ENCODE results near the gene PHACTR2. TPM values are rescaled to one million over a fixed set of nuclear protein-coding genes. Genes with fewer than 3 reads are reported as not detected.

PHACTR2 gene
- total RNA-seq, 4 donors from 2014 or later, result 71.0 to 127 (median 82.7) TPM

GRCh38 chr6:143694013-143694412 lies 16.2 kb downstream of the PHACTR2 start:
- no peaks in the 10 kb centered on the region for H3K36me3 ChIP-seq
- intact Hi-C loops (cut with DNase I), result no loop called here
- no peaks in the 10 kb centered on the region for H3K9me3 ChIP-seq
- H3K27ac ChIP-seq (replicated peaks in 1 of 4), result peak overlapping the region; percentile 28 to 69 (median 48)
- H3K4me1 ChIP-seq, result peaks cover 78 to 97% (median 93%) of the 10 kb centered on the region in 4 donors
- WGBS, result 80% methylated on average over 2 of the region's 2 CpGs
- H3K4me3 ChIP-seq, result no peak overlapping the region
- no peak for TF ChIP-seq POLR2A (IDR thresholded peaks at IDR 0.05; ENCODE audit: low read depth)
- no peak for TF ChIP-seq POLR2AphosphoS5 (IDR thresholded peaks at IDR 0.05)
- TF ChIP-seq EP300 (IDR thresholded peaks at IDR 0.05), result no peak
- no peak for TF ChIP-seq CTCF (IDR thresholded peaks at IDR 0.05)
- H3K27me3 ChIP-seq, result no peaks in the 10 kb centered on the region
- no peak for DNase-seq (ENCODE audit: extremely low spot score)

DNA sequence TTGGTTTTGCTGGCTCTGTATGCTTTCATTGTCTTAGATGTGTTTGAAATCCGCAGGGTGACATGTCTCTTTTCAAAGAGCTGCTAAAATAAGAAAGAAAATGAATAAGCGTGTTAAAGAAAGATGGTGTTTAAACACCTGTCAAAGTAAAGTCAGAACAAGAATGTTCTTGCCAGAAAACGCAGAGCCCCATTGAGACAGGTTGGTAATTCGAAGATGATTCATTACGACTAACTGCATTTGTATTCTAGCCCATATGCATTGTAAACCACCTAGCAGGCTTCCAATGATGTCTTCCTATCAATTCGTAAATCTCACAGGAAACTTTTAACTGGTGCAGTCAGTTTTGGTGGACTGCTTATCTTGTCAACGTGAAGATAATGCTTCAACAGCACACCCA lies 16.8 kb downstream of the PHACTR2 start:
- intact Hi-C loops (cut with DNase I), result no loop called here
- DNase-seq (ENCODE audit: extremely low spot score), result no peak
- no peak overlapping the region for H3K4me3 ChIP-seq
- WGBS, result 52% methylated on average over 7 of the region's 7 CpGs
- H3K36me3 ChIP-seq, result no peaks in the 10 kb centered on the region
- TF ChIP-seq POLR2A (IDR thresholded peaks at IDR 0.05; ENCODE audit: low read depth), result no peak
- TF ChIP-seq CTCF (IDR thresholded peaks at IDR 0.05), result no peak
- no peak for TF ChIP-seq POLR2AphosphoS5 (IDR thresholded peaks at IDR 0.05)
- no peak for TF ChIP-seq EP300 (IDR thresholded peaks at IDR 0.05)
- H3K9me3 ChIP-seq, result no peaks in the 10 kb centered on the region
- H3K27me3 ChIP-seq, result no peaks in the 10 kb centered on the region
- peaks cover 77 to 97% (median 95%) of the 10 kb centered on the region in 4 donors for H3K4me1 ChIP-seq
- peak overlapping the region; percentile 10 to 69 (median 48) for H3K27ac ChIP-seq (replicated peaks in 1 of 4)

- peaks cover 80 to 98% (median 95%) of the 10 kb centered on the region in 4 donors for H3K4me1 ChIP-seq
These were observed 17.6 kb downstream of the PHACTR2 start for GRCh38 chr6:143695130-143695968.

DNA sequence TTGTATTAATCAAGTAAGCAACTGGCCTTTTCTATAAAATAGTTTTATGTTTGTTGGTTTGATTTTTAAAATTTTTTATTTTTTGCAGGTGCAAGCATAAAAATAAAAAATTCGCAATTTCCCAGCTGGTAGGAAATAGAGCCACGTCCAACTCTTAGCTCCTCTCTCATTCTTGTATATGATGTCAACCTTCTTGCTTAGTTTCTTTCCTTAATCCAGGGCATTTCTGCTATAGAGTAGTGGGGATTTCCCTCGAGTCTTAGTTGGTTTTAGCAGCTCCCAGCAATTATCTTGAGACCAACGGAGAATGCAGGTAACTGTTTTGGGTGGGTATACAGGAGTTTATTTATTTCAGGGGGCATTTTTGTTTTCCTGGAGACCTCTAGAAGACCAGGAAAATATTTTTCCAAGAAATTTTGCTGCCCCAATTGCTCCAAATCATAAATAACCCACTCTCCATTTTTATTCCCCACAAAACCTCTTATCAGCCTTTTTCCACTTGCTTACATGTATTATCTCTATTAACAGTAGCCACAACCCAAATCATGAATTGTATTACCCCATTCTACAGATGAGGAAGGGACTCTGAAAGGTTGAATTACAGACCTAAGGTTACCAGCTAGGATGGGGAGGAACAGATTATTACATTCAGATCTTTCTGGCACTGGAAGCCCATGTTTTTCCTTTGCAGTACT lies 18.4 kb downstream of the PHACTR2 start:
- WGBS, result 67% methylated on average over 4 of the region's 4 CpGs
- H3K4me1 ChIP-seq, result peaks cover 76 to 97% (median 96%) of the 10 kb centered on the region in 4 donors

More at GRCh38 chr6:143695130-143695968, 17.6 kb downstream of the PHACTR2 start:
- Histone ChIP-seq H3K27ac (replicated peaks in 1 of 4) (peak overlapping the region; percentile 10 to 69 (median 40)), H3K27me3 (no peaks in the 10 kb centered on the region), H3K9me3 (no peaks in the 10 kb centered on the region), H3K36me3 (no peaks in the 10 kb centered on the region), H3K4me3 (no peak overlapping the region)
- no peak for DNase-seq (ENCODE audit: extremely low spot score)
- WGBS, result 72% methylated on average over 7 of the region's 7 CpGs
- no peak for TF ChIP-seq POLR2A (IDR thresholded peaks at IDR 0.05; ENCODE audit: low read depth)
- no peak for TF ChIP-seq CTCF (IDR thresholded peaks at IDR 0.05)
- no peak for TF ChIP-seq POLR2AphosphoS5 (IDR thresholded peaks at IDR 0.05)
- no peak for TF ChIP-seq EP300 (IDR thresholded peaks at IDR 0.05)
- intact Hi-C loops (cut with DNase I), result no loop called here

More for the DNA sequence above, 18.4 kb downstream of the PHACTR2 start:
- no peaks in the 10 kb centered on the region for H3K9me3 ChIP-seq
- TF ChIP-seq EP300 (IDR thresholded peaks at IDR 0.05) (no peak), POLR2AphosphoS5 (IDR thresholded peaks at IDR 0.05) (no peak), CTCF (IDR thresholded peaks at IDR 0.05) (no peak), POLR2A (IDR thresholded peaks at IDR 0.05; ENCODE audit: low read depth) (no peak)
- H3K4me3 ChIP-seq, result no peak overlapping the region
- DNase-seq (ENCODE audit: extremely low spot score), result no peak
- H3K36me3 ChIP-seq, result no peaks in the 10 kb centered on the region
- intact Hi-C loops (cut with DNase I), result no loop called here
- peak overlapping the region; percentile 20 to 55 (median 52) for H3K27ac ChIP-seq (replicated peaks in 1 of 4)
- no peaks in the 10 kb centered on the region for H3K27me3 ChIP-seq

Data from esophagus muscularis mucosa (tissue), 4 donors.